ENCODE data around the gene KCNH8. TPM values are rescaled to one million over a fixed set of nuclear protein-coding genes. Genes with fewer than 3 reads are reported as not detected.
"Not testable (repeated sequence)": the region's sequence is repeated elsewhere in the genome, so short reads cannot be mapped to it uniquely, and the experiment has no call there.

KCNH8 gene
- not detected in 2 replicates for total RNA-seq (2014; rRNA removed; shearing (Covaris generic); ENCODE audit: low replicate concordance)

- no peaks in the 10 kb centered on the region for H3K9me3 ChIP-seq
- H3K27me3 ChIP-seq: no peaks in the 10 kb centered on the region
- no peak for DNase-seq
- no peaks in the 10 kb centered on the region for H3K36me3 ChIP-seq
- peak within 1 kb of the TSS; percentile 38 for H3K4me3 ChIP-seq
Observed at GRCh38 chr3:19147905-19148767, at the start of gene KCNH8. TSS of gene KCNH8 (plus strand) at chr3:19148510. CDS start at chr3:19148720, 210 bp downstream.

DNA sequence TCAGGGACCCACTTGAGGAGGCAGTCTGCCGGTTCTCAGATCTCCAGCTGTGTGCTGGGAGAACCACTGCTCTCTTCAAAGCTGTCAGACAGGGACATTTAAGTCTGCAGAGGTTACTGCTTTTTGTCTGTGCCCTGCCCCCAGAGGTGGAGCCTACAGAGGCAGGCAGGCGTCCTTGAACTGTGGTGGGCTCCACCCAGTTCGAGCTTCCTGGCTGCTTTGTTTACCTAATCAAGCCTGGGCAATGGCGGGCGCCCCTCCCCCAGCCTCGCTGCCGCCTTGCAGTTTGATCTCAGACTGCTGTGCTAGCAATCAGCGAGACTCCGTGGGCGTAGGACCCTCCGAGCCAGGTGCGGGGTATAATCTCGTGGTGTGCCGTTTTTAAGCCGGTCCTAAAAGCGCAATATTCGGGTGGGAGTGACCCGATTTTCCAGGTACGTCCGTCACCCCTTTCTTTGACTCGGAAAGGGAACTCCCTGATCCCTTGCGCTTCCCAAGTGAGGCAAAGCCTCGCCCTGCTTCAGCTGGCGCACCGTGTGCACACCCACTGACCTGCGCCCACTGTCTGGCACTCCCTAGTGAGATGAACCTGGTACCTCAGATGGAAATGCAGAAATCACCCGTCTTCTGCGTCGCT is 45.5 kb upstream of the KCNH8 start:
- H3K9me3 ChIP-seq, H3K4me3 ChIP-seq, H3K36me3 ChIP-seq, DNase-seq, H3K27me3 ChIP-seq: not testable (repeated sequence)

DNA sequence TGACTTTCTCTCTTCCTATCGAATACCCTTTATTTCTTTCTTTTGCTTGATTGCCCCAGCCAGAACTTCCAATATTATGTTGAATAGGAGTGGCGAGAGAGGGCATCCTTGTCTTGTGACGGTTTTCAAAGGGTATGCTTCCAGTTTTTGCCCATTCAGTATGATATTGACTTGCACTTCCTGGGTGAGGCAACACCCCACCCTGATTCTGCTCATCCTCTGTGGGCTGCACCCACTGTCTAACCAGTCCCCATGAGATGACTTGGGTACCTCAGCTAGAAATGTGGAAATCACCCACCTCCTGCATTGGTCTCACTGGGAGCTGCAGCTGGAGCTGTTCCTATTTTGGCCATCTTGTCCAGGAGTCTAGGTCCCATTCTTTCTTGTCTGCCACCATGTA is 44.8 kb upstream of the KCNH8 start:
- H3K4me3 ChIP-seq: no peak overlapping the region
- DNase-seq: no peak
- no peaks in the 10 kb centered on the region for H3K9me3 ChIP-seq
- no peaks in the 10 kb centered on the region for H3K27me3 ChIP-seq
- no peaks in the 10 kb centered on the region for H3K36me3 ChIP-seq

GRCh38 chr3:19104459-19104858 is 43.9 kb upstream of the KCNH8 start:
- Histone ChIP-seq H3K4me3 (no peak overlapping the region), H3K9me3 (no peaks in the 10 kb centered on the region), H3K27me3 (no peaks in the 10 kb centered on the region), H3K36me3 (no peaks in the 10 kb centered on the region)
- DNase-seq: no peak

DNA sequence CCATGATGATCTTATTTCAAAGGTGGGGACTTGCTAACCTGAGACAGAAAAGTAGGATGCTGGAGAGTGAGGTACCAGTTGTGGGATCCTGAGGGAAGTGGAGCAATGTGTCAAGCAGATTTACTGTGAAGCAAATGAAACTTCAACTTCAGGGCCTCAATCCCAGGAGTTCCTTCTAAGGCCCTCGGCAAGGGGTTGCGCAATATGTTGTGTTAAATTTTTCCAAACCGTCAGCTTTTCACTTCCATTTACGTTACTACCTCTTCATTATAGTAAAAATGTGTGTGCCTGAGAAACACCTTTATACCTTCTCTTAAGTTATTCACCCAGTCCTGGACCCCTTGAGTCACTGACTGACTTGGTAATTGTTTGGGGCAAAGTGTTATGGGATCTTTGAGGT is 42.5 kb upstream of the KCNH8 start:
- Histone ChIP-seq H3K36me3 (no peaks in the 10 kb centered on the region), H3K27me3 (no peaks in the 10 kb centered on the region), H3K9me3 (no peaks in the 10 kb centered on the region), H3K4me3 (no peak overlapping the region)
- no peak for DNase-seq

DNA sequence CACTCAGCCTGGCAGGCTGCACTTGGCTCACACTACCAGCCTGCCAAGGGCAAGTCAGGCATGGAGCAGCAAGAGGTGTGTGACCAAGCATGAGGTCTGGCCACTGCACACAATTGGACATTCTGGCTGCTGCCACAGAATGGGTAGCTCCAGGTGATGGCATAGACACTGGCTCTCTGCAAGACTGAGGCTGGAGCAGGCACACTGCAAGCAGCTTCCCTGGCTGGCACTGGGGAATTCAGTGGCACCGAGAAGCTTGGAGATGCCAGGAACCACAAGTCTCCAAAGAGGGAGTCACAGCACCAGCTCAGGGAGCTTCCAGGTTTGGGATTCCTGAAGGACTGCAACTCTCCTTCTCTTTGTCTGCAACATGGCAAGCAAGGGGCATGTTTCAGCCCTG is 42.0 kb upstream of the KCNH8 start:
- no peak for DNase-seq
- Histone ChIP-seq H3K4me3 (no peak overlapping the region), H3K36me3 (no peaks in the 10 kb centered on the region), H3K9me3 (no peaks in the 10 kb centered on the region), H3K27me3 (no peaks in the 10 kb centered on the region)

DNA sequence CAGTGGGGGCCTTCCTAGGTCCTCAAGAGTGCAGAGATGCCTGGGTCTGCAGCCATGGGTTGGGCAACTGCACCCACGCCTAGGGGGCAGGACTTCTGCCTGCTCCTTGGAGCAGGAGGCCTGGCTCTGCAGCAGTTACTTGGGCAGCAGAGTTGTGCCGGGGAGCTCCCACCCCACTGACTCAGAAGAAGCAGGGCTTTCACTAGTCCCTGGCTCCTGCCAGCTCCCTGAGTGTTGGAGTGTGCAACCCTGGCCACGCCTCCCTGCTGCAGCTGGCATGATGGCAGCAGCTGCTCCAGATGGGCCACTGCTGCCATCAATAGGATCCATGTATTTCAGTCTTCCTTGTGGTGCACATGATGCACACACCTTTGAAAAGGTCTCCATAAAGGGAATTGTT is 40.6 kb upstream of the KCNH8 start:
- H3K9me3 ChIP-seq: no peaks in the 10 kb centered on the region
- H3K4me3 ChIP-seq: no peak overlapping the region
- no peaks in the 10 kb centered on the region for H3K27me3 ChIP-seq
- DNase-seq: no peak
- H3K36me3 ChIP-seq: no peaks in the 10 kb centered on the region

- Histone ChIP-seq H3K36me3 (no peaks in the 10 kb centered on the region), H3K4me3 (no peak overlapping the region), H3K9me3 (no peaks in the 10 kb centered on the region), H3K27me3 (no peaks in the 10 kb centered on the region)
- no peak for DNase-seq
Observed at GRCh38 chr3:19110335-19110895, 37.9 kb upstream of the KCNH8 start.

GRCh38 chr3:19114461-19114860 is 33.8 kb upstream of the KCNH8 start:
- no peaks in the 10 kb centered on the region for H3K36me3 ChIP-seq
- DNase-seq: no peak
- H3K4me3 ChIP-seq: no peak overlapping the region
- no peaks in the 10 kb centered on the region for H3K9me3 ChIP-seq
- H3K27me3 ChIP-seq: no peaks in the 10 kb centered on the region

DNA sequence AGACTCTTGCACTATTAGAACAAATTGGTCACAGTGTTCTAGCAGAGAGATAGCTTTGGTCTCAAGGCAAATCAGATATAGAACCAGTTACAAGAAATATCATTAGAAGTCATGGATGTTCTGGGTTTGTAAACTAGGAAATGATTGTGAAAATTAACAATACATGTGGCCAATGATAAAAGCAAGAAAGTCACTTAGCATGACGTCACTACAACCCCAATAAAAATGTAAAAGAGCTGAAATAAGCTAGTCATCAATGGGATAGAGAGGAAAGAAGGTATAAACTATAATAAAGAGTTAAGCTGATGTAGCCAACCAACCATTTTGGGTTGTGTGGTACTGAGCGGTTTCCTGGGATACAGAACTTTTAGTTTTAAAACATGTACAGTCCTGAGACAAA is 32.1 kb upstream of the KCNH8 start:
- Histone ChIP-seq H3K4me3 (no peak overlapping the region), H3K9me3 (no peaks in the 10 kb centered on the region), H3K36me3 (no peaks in the 10 kb centered on the region), H3K27me3 (no peaks in the 10 kb centered on the region)
- no peak for DNase-seq

GRCh38 chr3:19124752-19125151 is 23.6 kb upstream of the KCNH8 start:
- Histone ChIP-seq H3K4me3 (no peak overlapping the region), H3K27me3 (no peaks in the 10 kb centered on the region), H3K36me3 (no peaks in the 10 kb centered on the region), H3K9me3 (no peaks in the 10 kb centered on the region)
- no peak for DNase-seq

DNA sequence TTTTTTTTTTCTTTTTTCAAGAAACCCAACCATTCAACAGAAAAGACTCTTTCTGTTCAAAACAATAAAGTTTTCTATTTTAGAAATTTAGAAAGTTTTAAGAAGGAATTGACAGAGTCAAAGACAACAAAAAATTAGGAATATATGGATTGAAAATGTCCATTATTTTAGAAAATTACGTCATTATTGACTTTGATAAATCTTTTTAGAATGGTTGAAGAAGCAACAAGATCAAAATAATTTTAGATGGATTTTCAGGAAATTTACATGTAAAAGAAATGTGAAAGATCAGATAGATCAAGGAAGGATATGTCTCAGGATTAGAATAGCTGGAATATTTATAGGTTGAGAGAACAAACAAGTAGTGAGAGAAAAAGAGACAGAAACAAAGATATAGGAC is 8.4 kb upstream of the KCNH8 start:
- Histone ChIP-seq H3K36me3 (no peaks in the 10 kb centered on the region), H3K9me3 (no peaks in the 10 kb centered on the region), H3K27me3 (no peaks in the 10 kb centered on the region), H3K4me3 (no peak overlapping the region)
- no peak for DNase-seq

DNA sequence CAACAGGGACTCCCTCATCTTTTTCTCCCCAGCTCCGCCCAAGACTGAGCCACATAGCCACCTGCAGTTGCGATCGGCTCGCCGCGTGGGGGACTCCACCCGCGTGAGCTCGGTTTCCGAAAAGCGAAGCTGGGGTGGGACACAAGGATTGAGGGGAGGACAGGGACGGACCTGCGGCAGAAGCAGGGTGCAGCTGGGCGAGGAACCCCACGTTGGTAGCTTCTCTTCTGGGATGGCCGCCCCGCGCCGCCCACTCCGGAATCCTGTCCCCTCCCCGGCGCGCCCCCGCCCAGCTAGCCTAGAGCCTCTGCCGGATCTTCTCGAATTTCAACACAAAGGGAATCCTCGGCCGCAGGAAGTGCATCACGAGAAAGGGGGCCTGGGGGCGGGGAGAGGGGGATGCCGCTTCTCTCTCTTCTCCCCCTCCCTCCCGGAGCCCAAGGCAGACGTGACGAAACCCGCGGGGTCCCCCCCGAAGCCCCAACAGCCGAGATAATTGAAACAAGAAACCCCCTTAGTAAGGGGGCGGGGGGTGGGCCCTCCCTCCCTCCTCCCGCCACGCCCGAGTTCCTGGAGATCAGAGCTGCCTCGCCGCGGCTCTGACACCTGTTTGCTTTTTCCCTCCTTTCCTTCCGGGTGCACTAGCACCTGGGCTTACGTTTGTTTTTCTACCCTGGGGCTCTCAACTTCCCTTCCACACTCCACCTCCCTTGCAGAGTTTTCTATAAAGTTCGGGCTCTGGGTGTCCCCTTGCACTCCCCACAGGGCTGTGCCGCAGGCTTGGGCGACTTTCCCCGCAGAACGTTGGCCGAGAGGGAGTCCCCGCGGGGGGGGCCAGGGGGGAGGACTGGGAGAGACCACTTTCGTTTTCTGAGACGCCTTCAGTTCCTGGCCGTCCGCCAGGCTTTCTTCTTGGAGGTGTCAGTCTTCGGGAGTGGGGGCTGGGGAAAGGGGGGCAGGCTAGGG is 1.3 kb upstream of the KCNH8 start:
- peak; percentile 23 for DNase-seq
- no peaks in the 10 kb centered on the region for H3K36me3 ChIP-seq
- no peaks in the 10 kb centered on the region for H3K27me3 ChIP-seq
- H3K9me3 ChIP-seq: no peaks in the 10 kb centered on the region
- H3K4me3 ChIP-seq: peak overlapping the region; percentile 38

DNA sequence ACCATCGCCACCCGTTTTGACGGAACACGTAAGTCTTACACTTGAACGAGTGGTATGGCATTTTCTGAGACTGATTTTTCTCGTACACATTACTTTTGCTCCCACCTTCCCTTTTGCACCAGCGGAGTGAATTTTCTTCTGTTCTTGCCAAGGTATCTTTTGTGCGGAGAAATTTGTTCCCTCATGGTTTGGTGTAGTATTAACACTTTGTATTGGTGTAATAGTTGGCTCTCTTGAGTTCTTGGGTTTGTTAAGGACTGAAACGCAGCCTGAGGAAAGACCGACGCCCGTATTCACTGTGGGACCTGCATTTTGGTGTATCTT is 420 bp downstream of the KCNH8 start:
- Histone ChIP-seq H3K27me3 (no peaks in the 10 kb centered on the region), H3K9me3 (no peaks in the 10 kb centered on the region), H3K4me3 (no peak overlapping the region), H3K36me3 (no peaks in the 10 kb centered on the region)
- no peak for DNase-seq

- DNase-seq: peak; percentile 3
Observed at GRCh38 chr3:19149368-19149767, 1.1 kb downstream of the KCNH8 start.

DNA sequence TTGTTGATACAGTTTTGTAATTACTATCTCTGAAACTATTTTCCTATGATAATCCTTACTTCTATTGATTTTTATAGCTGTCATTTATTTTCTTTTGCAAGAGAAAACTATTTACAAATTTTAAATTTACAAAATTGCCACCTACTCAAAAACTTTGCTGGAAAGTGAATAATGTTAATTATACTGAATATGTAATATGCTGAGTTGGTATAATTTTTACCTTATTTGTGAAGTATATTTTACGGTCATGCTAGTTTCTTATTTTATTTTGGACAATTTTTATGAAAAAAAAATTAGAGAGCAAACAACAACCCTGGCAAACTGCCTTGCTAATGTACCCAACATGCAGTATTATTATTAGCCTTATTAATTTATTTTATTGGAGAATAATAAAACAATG is 2.9 kb downstream of the KCNH8 start:
- Histone ChIP-seq H3K36me3 (no peaks in the 10 kb centered on the region), H3K27me3 (no peaks in the 10 kb centered on the region), H3K4me3 (no peak overlapping the region), H3K9me3 (no peaks in the 10 kb centered on the region)
- DNase-seq: no peak

More at GRCh38 chr3:19149368-19149767, 1.1 kb downstream of the KCNH8 start:
- Histone ChIP-seq H3K27me3 (no peaks in the 10 kb centered on the region), H3K4me3 (no peak overlapping the region), H3K36me3 (no peaks in the 10 kb centered on the region), H3K9me3 (no peaks in the 10 kb centered on the region)

Data from MG63 (cell line).